Effector memory CD4-positive, alpha-beta T cell (primary cell): ENCODE results near the gene CFLAR.
"Not testable (repeated sequence)": the region's sequence is repeated elsewhere in the genome, so short reads cannot be mapped to it uniquely, and the experiment has no call there.

Source experiments
- DNase-seq, 3 donors: peaks; one replicate each; pipeline ENCODE4 v3.0.0-alpha.2; 2020
- H3K27ac ChIP-seq: 2 replicates; pipeline ENCODE4 v1.7.0; 2013; ENCODE audit warnings: mild to moderate bottlenecking, low read length, moderate library complexity; ENCODE audit not compliant: insufficient read depth, poor library complexity, severe bottlenecking
- H3K27me3 ChIP-seq: replicated peaks from 2 replicates; pipeline ENCODE4 v1.7.0; 2013; ENCODE audit warnings: mild to moderate bottlenecking, low read length; ENCODE audit not compliant: insufficient read depth, control insufficient read depth, poor library complexity, severe bottlenecking
- H3K36me3 ChIP-seq: 2 replicates; pipeline ENCODE4 v1.7.0; 2013; ENCODE audit warnings: mild to moderate bottlenecking, low read length, moderate library complexity; ENCODE audit not compliant: control insufficient read depth, insufficient read depth
- H3K4me1 ChIP-seq: 2 replicates; pipeline ENCODE4 v1.7.0; 2013; ENCODE audit warnings: low read length, mild to moderate bottlenecking; ENCODE audit not compliant: control insufficient read depth, insufficient read depth, poor library complexity, severe bottlenecking
- H3K4me3 ChIP-seq: 2 replicates; pipeline ENCODE4 v1.7.0; 2013; ENCODE audit warnings: low read length, low read depth, mild to moderate bottlenecking; ENCODE audit not compliant: insufficient read depth, poor library complexity, severe bottlenecking
- H3K9me3 ChIP-seq: 2 replicates; pipeline ENCODE4 v1.7.0; 2013; ENCODE audit warnings: mild to moderate bottlenecking, low read length, moderate library complexity; ENCODE audit not compliant: control insufficient read depth

CFLAR gene

GRCh38 chr2:201180010-201180409, 64.0 kb downstream of the CFLAR start:
- Histone ChIP-seq H3K27ac (no peak overlapping the region), H3K4me1 (peaks cover under 1% of the 10 kb centered on the region), H3K27me3 (no peaks in the 10 kb centered on the region), H3K4me3 (no peak overlapping the region), H3K36me3 (no peaks in the 10 kb centered on the region), H3K9me3 (no peaks in the 10 kb centered on the region)
- no peak for DNase-seq

- Histone ChIP-seq H3K4me1 (peaks cover 21% of the 10 kb centered on the region), H3K36me3 (peaks cover 7% of the 10 kb centered on the region), H3K27ac (peak within 1 kb of the TSS; percentile 88), H3K9me3 (no peaks in the 10 kb centered on the region), H3K4me3 (peak within 1 kb of the TSS; percentile 83), H3K27me3 (no peaks in the 10 kb centered on the region)
- peak in 1 of 3 donors; percentile 21 for DNase-seq
These were observed 66.8 kb downstream of the CFLAR start, which contains the start of gene CASP10 for GRCh38 chr2:201182650-201183364. TSS of gene CASP10 (plus strand) at chr2:201183141. CDS start at chr2:201185778, 2,637 bp downstream.

GRCh38 chr2:201183365-201183727, 67.4 kb downstream of the CFLAR start:
- Histone ChIP-seq H3K36me3 (peaks cover 11% of the 10 kb centered on the region), H3K4me3 (peak overlapping the region; percentile 83), H3K27me3 (no peaks in the 10 kb centered on the region), H3K27ac (peak overlapping the region; percentile 88), H3K9me3 (no peaks in the 10 kb centered on the region), H3K4me1 (peaks cover 21% of the 10 kb centered on the region)
- no peak for DNase-seq

- not testable (repeated sequence) for H3K27me3 ChIP-seq, H3K9me3 ChIP-seq, DNase-seq
- Histone ChIP-seq H3K27ac (peak overlapping the region; percentile 88), H3K36me3 (peaks cover 14% of the 10 kb centered on the region), H3K4me1 (peaks cover 26% of the 10 kb centered on the region), H3K4me3 (peak overlapping the region; percentile 83)
These were observed 67.9 kb downstream of the CFLAR start for GRCh38 chr2:201183835-201184234.

DNA sequence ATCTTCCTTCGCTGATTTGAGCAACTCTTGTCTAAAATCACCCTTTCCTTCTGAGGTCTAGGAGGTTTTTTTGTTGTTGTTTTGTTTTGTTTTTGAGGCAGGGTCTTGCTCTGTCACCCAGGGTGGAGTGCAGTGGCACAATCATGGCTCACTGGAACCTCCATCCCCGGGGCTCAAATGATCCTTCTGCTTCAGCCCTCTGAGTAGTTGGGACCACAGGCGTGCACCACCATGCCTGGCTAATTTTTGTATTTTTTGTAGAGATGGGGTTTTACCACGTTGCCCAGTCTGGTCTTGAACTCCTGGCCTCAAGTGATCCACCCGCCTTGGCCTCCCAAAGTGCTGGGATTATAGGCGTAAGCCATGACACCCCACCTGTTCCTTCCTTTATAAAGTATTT, 68.3 kb downstream of the CFLAR start:
- H3K27me3 ChIP-seq, DNase-seq, H3K9me3 ChIP-seq: not testable (repeated sequence)
- Histone ChIP-seq H3K4me3 (peak overlapping the region; percentile 83), H3K27ac (peak overlapping the region; percentile 88), H3K4me1 (peaks cover 26% of the 10 kb centered on the region), H3K36me3 (peaks cover 16% of the 10 kb centered on the region)

DNA sequence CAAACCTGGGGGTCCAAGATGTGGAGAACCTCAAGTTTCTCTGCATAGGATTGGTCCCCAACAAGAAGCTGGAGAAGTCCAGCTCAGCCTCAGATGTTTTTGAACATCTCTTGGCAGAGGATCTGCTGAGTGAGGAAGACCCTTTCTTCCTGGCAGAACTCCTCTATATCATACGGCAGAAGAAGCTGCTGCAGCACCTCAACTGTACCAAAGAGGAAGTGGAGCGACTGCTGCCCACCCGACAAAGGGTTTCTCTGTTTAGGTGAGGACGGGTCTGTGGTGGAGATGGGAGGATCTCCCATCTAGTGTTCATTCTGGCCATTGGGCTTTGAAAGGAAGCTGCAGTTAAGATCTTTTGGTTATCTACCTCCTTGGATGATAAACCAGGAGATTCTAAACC, 69.9 kb downstream of the CFLAR start:
- Histone ChIP-seq H3K36me3 (peaks cover 25% of the 10 kb centered on the region), H3K27me3 (no peaks in the 10 kb centered on the region), H3K27ac (peak overlapping the region; percentile 88), H3K4me3 (peak overlapping the region; percentile 83), H3K9me3 (no peaks in the 10 kb centered on the region), H3K4me1 (peaks cover 29% of the 10 kb centered on the region)
- DNase-seq = no peak

- H3K27ac ChIP-seq = peak overlapping the region; percentile 5
These were observed 71.0 kb downstream of the CFLAR start for GRCh38 chr2:201186982-201187381.

DNA sequence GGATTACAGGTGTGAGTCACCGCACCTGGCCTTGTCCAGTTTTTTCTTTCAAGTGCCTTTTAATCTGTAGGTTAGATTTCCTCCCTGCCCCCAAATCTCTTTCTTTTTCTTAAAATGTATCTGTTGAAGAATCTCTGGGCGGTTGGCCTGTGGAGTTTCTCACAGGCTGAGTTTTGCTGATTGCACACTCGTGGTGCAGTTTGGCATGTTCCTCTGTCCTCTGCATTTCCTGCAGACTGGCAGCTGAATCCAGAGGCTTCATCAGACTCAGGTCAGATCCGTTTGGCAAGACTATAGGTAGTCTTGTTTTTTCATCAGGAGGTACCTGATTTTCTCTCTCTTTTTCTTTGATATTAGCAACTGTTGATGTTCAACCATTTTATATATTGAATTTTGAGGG, 72.5 kb downstream of the CFLAR start:
- no peak overlapping the region for H3K27ac ChIP-seq
- DNase-seq = no peak
- peaks cover 53% of the 10 kb centered on the region for H3K4me1 ChIP-seq
- H3K27me3 ChIP-seq = no peaks in the 10 kb centered on the region
- H3K36me3 ChIP-seq = peaks cover 25% of the 10 kb centered on the region
- H3K9me3 ChIP-seq = no peaks in the 10 kb centered on the region
- no peak overlapping the region for H3K4me3 ChIP-seq

More at GRCh38 chr2:201186982-201187381, 71.0 kb downstream of the CFLAR start:
- no peak overlapping the region for H3K4me3 ChIP-seq
- peaks cover 40% of the 10 kb centered on the region for H3K4me1 ChIP-seq
- no peak for DNase-seq
- no peaks in the 10 kb centered on the region for H3K27me3 ChIP-seq
- H3K9me3 ChIP-seq = no peaks in the 10 kb centered on the region
- H3K36me3 ChIP-seq = peaks cover 25% of the 10 kb centered on the region

DNA sequence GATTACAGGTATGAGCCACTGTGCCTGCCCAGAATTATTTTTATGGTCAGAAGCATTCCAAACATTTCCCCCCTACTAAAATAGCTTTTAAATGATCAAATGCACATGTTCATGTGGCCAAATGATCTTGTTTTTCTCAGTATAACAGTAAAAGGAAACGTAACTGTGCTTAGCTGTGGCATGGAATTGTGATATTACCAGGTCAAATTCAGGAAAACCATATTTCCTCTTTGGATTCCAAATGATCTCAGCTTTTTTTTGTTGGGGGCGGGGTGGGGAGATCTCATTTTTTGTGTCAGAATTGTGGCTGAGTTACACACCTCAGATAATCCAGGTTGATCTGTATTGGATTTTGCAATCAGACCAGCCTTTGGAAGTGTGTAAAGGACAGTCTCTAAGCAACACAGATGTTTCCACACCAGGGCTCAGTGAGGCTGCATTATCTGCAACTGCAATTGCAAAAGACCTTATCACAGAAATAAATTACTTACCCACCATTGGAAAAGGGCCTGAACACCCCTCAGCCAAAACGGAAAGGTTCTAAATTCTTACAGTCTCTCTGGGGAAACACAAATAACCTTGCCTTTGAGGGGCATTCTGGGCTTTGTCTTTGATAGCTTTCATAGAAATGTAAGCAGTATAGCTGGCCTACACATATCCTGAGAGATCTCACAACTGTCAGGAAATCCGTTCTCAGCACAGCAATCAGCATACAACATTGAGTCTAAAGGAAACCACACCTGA, 75.3 kb downstream of the CFLAR start:
- Histone ChIP-seq H3K27me3 (no peaks in the 10 kb centered on the region), H3K36me3 (peaks cover 32% of the 10 kb centered on the region), H3K9me3 (no peaks in the 10 kb centered on the region), H3K27ac (peak overlapping the region; percentile 57), H3K4me3 (peak overlapping the region; percentile 20), H3K4me1 (peaks cover 56% of the 10 kb centered on the region)
- DNase-seq = no peak

DNA sequence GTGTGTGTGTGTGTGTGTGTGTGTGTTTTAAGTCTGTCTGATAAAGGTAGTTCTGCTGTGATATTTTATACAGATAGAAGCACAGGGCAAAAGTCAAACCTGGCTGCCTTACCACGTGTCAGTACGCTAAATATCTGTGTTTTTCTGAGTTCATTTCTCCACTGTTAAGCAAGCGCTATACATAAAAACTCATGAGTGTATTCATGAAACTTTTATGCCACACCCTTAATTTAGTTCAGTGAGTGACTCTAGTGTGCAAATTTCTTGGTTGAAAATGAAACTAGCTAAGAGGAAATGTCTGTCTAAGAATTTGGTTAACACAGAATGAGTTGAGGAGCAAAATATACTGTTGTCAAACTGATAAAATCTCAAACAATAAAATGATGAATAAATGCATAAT, 78.1 kb downstream of the CFLAR start:
- Histone ChIP-seq H3K4me3 (peak overlapping the region; percentile 12), H3K4me1 (peaks cover 44% of the 10 kb centered on the region), H3K27me3 (no peaks in the 10 kb centered on the region), H3K9me3 (no peaks in the 10 kb centered on the region), H3K36me3 (peaks cover 33% of the 10 kb centered on the region), H3K27ac (peak overlapping the region; percentile 38)
- no peak for DNase-seq
